ENCODE measurements around the gene BDNF.

Gene BDNF

GRCh38 chr11:27705873-27706820, 5.9 kb upstream of the BDNF start:
- DNase-seq (ENCODE audit: low read depth), result peak; percentile 25

GRCh38 chr11:27703481-27703880, 3.2 kb upstream of the BDNF start:
- TF ChIP-seq CTCF (conservative IDR thresholded peaks at IDR 0.05; ENCODE audit: control insufficient read depth, insufficient read depth, low read depth, low read length), result no peak
- no peak overlapping the region for H3K4me3 ChIP-seq (ENCODE audit: control insufficient read depth, low read depth, low read length)
- DNase-seq (ENCODE audit: low read depth), result peak; percentile 29

More at GRCh38 chr11:27705873-27706820, 5.9 kb upstream of the BDNF start:
- peak; percentile 73 for TF ChIP-seq CTCF (conservative IDR thresholded peaks at IDR 0.05; ENCODE audit: control insufficient read depth, insufficient read depth, low read depth, low read length)
- no peak overlapping the region for H3K4me3 ChIP-seq (ENCODE audit: control insufficient read depth, low read depth, low read length)

GRCh38 chr11:27702811-27703210, 2.6 kb upstream of the BDNF start:
- no peak for DNase-seq (ENCODE audit: low read depth)
- H3K4me3 ChIP-seq (ENCODE audit: control insufficient read depth, low read depth, low read length), result no peak overlapping the region
- no peak for TF ChIP-seq CTCF (conservative IDR thresholded peaks at IDR 0.05; ENCODE audit: control insufficient read depth, insufficient read depth, low read depth, low read length)

- peak; percentile 13 for TF ChIP-seq CTCF (conservative IDR thresholded peaks at IDR 0.05; ENCODE audit: control insufficient read depth, insufficient read depth, low read depth, low read length)
- H3K4me3 ChIP-seq (ENCODE audit: control insufficient read depth, low read depth, low read length), result peak overlapping the region; percentile 45
- DNase-seq (ENCODE audit: low read depth), result peak; percentile 46
Measured at GRCh38 chr11:27701355-27702105, 1.3 kb upstream of the BDNF start.

GRCh38 chr11:27699926-27700350, 317 bp downstream of the BDNF start:
- TF ChIP-seq CTCF (conservative IDR thresholded peaks at IDR 0.05; ENCODE audit: control insufficient read depth, insufficient read depth, low read depth, low read length), result no peak
- peak overlapping the region; percentile 61 for H3K4me3 ChIP-seq (ENCODE audit: control insufficient read depth, low read depth, low read length)
- DNase-seq (ENCODE audit: low read depth), result no peak

- peak; percentile 30 for DNase-seq (ENCODE audit: low read depth)
- no peak for TF ChIP-seq CTCF (conservative IDR thresholded peaks at IDR 0.05; ENCODE audit: control insufficient read depth, insufficient read depth, low read depth, low read length)
- H3K4me3 ChIP-seq (ENCODE audit: control insufficient read depth, low read depth, low read length), result peak overlapping the region; percentile 61
Measured at GRCh38 chr11:27699242-27699925, 871 bp downstream of the BDNF start.

Measured in fibroblast of mammary gland (primary cell).